DLD1 (cell line): Measurements from ENCODE around the gene DHRS1.
"Not testable (repeated sequence)": the region's sequence is repeated elsewhere in the genome, so short reads cannot be mapped to it uniquely, and the experiment has no call there.

Experiments used
- in situ Hi-C: cut with HindIII; loops from 2 replicates; pipeline ENCODE4 v1.10.0; 2017; ENCODE audit warnings: low sequenced_read_pairs

DHRS1 gene

GRCh38 chr14:24329073-24329663 lies 29.6 kb upstream of the DHRS1 start:
- in situ Hi-C loops = no loop called here

DNA sequence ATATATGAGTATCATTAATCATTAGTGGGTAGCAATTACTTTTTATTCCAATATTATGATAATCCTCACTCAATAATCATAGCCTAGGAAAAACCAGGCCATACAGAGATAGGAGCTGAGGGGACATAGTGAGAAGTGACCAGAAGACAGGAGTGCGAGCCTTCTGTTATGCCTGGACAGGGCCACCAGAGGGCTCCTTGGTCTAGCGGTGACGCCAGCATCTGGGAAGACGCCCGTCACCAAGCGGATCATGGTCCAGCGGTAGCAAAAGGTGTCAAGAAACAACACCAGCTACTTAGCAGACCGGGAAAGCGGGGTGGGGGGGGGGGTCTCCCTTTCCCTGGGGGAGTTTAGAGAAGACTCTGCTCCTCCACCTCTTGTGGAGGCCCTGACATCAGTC lies 28.3 kb upstream of the DHRS1 start:
- in situ Hi-C loops = not testable (repeated sequence)

DNA sequence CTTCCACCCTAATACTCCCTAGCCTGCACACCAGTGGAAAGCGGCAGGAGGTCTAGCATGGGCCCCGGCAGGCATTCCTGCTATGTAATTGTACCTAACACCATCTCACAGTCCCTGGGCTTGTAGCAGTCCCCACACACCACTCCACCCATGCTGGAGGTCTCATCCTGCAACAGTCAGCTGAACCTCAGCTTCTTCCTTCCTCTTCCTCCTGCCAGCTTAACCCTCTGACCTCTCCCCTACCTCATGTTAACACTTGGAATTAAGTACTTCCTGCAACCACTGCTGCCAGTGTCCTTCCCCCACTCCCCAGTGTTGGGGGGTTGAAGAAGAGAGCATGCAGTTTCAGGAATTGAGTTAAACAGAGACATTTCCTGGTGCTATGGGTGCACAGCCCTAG lies 27.7 kb upstream of the DHRS1 start:
- in situ Hi-C loops = no loop called here

DNA sequence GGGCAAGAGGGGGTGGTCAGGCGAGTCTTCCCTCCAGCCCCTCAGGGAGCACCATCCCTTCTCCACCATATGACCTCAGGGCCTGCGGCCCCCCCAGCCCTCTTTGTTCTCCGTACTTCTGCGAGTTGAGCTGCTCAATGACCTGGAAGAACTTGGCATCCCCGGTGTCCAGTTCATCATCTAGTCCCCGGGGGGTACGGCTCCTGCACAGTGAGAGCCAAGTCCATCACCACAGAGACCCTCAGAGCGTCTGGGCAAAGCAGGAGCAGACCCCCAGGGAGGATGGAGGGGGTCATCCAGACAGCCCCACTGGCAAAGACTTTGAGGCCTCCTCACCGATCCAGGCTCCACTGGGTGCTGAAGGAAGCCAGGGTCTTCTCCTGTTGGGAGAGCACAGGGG lies 26.4 kb upstream of the DHRS1 start:
- in situ Hi-C loops = no loop called here

GRCh38 chr14:24325041-24325530 lies 25.5 kb upstream of the DHRS1 start:
- in situ Hi-C loops = no loop called here

- in situ Hi-C loops = no loop called here
Measured at GRCh38 chr14:24324024-24324423, 24.4 kb upstream of the DHRS1 start.

- in situ Hi-C loops = no loop called here
Measured at GRCh38 chr14:24323341-24323740, 23.8 kb upstream of the DHRS1 start.

GRCh38 chr14:24322672-24323071 lies 23.1 kb upstream of the DHRS1 start:
- in situ Hi-C loops = no loop called here

DNA sequence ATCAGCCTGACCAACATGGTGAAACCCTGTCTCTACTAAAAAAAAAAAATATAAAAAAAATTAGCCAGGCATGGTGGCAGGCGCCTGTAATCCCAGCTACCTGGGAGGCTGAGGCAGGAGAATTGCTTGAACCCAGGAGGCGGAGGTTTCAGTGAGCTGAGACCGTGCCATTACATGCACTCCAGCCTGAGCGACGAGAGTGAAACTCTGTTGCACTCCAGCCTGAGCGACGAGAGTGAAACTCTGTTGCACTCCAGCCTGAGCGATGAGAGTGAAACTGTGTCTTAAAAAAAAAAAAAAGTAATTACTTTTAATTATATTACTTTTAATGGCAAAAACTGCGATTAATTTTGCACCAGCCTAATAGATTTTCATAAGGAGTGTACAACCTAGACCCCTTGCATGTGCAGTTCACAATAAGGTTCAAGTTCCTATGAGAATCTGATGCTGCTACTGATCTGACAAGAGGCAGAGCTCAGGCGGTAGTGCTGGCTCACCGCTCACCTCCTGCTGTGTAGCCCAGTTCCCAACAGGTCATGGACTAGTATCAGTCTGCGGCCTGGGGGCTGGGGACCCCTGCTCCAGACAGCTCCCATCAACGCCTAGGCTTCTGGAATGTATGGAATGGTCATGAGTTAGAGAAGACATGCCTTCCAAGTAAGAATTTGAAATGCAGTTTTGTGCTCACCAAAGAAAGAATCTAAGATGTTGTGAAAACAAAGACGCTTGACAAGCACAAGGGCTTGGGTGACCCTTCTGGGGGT lies 21.8 kb upstream of the DHRS1 start:
- in situ Hi-C loops = no loop called here

DNA sequence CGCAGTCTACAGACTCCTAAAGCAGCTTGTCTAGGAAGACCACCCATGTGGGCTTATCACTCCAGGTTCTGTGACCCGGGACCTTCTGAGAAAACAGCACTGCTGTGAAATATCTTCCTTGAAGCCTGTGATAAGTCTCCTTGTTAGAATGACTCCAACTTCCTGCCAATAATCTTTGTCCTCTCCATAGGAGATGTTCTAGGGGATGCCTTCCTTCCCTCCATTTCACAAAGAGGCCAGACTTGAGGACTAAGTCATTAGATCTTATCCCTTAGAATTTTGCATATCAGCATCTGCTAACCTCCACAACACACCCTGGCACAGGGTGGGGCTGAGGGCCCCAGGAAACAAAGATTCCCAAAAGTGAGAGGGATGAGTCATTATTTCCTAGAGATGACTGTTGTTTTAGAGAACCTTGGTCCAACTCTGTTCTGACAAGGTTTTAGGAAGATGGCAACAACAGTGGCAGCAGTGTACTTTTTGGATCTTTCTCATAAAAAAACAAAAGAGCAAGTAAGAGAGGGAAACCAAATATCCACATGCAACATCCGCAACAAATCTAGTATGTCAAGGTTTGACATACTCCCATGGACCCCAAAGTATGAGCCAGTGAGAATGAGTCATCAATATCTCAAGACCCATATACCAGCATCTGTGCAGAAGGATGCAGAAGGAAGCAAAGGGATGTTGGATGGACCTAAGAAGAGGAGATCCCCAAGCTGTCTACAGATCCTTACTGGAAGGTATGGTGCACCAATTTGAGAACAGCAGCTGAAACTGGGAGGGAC lies 17.8 kb upstream of the DHRS1 start:
- in situ Hi-C loops = no loop called here

GRCh38 chr14:24316597-24316950 lies 17.0 kb upstream of the DHRS1 start:
- in situ Hi-C loops = no loop called here

DNA sequence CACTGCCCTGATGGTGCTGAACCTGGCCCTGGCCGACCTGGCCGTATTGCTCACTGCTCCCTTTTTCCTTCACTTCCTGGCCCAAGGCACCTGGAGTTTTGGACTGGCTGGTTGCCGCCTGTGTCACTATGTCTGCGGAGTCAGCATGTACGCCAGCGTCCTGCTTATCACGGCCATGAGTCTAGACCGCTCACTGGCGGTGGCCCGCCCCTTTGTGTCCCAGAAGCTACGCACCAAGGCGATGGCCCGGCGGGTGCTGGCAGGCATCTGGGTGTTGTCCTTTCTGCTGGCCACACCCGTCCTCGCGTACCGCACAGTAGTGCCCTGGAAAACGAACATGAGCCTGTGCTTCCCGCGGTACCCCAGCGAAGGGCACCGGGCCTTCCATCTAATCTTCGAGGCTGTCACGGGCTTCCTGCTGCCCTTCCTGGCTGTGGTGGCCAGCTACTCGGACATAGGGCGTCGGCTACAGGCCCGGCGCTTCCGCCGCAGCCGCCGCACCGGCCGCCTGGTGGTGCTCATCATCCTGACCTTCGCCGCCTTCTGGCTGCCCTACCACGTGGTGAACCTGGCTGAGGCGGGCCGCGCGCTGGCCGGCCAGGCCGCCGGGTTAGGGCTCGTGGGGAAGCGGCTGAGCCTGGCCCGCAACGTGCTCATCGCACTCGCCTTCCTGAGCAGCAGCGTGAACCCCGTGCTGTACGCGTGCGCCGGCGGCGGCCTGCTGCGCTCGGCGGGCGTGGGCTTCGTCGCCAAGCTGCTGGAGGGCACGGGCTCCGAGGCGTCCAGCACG lies 16.4 kb upstream of the DHRS1 start:
- in situ Hi-C loops = no loop called here

GRCh38 chr14:24315243-24315806 lies 15.7 kb upstream of the DHRS1 start:
- in situ Hi-C loops = no loop called here

GRCh38 chr14:24314377-24315193 lies 15.0 kb upstream of the DHRS1 start:
- in situ Hi-C loops = no loop called here

GRCh38 chr14:24313913-24314312 lies 14.3 kb upstream of the DHRS1 start:
- in situ Hi-C loops = no loop called here

DNA sequence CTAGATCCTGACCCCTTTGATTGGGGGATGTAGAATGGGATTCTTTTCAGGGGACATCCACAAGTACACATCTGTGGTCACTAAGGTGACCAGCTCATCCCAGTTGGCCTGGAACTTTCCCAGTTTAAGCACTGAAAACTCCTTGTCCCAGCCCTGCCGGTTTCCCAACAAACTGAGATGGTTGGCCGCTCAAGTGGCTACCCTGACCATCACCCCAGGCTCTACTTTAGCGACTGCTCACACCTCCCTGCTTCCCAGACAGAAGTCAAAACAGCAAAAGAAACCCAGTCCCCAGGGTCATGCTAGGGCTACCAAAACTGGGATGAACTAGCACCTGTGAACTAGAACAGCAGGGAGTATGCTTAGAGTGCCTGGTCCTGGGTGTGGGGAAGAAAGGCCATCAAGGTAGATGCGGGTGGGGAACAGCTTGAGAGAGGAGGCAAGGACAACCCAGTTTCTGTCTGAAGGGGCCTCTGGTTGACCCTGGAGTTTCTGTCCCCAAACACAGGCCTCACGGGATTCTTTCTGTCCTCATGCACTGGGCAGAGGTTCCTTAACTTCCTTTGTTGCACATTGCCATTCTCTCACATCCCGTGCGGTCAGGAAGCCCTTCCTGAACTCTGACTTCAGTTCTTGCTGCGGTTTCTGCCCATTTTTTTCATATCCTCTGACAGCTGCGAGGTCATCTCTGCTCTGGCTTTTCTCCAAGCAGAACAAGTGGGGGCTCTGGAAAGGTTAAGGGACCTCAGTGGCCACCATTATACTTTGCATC lies 13.3 kb upstream of the DHRS1 start:
- in situ Hi-C loops = no loop called here

DNA sequence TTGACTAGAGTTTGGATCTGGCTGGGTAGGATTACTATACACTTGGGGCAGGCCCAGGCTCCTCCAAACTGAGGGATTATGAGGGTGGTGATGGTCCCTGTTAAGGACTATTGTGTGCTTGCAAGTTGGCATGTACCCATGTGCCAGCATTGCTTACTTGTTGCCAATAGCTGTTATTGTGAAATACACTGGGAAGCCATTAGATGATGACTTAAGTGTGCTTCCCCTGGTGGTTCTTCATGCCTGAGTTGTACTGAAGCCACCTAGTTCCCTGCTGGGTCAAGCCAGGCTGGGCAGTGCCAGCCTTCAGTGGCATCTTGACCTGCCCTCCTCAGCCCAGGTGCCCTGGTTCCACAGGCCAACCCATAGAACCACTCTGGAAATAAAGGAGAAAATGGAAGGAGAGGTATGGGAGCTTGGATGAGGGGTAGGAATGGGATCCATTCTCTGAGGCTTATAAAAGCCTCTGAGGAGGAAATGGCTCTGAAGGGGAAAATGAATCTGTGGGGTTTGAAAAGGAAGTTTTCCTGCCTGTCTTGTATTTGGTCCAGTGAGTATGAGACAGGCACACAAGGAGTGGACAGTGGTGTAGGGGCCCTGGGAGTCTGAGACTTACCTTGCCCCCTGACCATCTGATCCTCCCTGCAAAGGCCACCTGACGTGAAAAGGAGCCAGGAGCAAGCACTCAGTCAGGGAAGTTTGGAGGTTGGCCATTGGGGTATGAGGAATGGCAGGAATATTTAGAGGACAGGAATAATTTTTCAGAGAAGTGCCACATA lies 12.4 kb upstream of the DHRS1 start:
- in situ Hi-C loops = no loop called here
